GM12875 (cell line): Measurements from ENCODE around the gene ALDH1A3.

Source experiments
- H3K4me3 ChIP-seq: one replicate; pipeline ENCODE4 v1.5.1; 2011; ENCODE audit warnings: low read depth, low read length, control low read depth
- TF ChIP-seq, protein P1 (sequence below): IDR thresholded peaks from 2 replicates; pipeline ENCODE4 v1.5.1; 2011; ENCODE audit warnings: low read depth, mild to moderate bottlenecking, control low read depth, inconsistent platforms, low read length, moderate library complexity, borderline replicate concordance; ENCODE audit not compliant: insufficient read depth

The ALDH1A3 gene

DNA sequence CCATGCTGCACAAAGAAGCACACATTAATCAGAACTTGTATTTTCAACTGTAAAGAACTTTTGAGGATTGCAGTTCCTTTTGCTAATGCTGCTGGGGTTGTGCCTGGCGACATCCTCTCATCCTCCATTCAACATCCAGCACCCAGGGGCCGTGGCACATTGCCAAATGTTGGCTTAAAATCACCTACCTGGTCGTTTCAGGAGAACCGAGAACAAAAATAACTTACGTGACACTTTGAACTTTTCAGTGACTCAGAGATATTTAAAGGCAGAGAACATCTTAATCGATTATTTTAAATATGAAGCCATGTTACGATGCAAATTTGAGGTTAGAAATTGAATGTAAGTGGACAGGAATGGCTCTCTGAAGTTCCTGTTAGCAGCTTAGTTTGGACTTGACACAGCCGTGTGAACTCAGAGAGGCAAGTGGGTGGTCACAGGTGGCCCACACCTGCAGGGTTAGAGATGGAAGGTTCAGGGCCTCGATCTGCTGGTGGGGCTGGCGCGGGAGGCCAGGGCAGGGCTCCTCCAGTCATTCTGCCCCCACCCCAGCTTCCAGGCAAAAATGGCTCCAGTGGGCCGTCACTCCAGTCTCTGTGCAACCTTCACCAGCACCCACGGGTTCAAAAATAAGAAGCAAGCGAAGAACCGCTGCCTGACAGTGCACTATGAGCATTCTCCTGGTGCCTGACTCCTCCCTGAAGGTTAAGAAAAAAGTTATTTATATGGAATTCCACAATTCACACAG, 51.7 kb downstream of the ALDH1A3 start:
- H3K4me3 ChIP-seq, result no peak overlapping the region
- TF ChIP-seq, protein P1, sequence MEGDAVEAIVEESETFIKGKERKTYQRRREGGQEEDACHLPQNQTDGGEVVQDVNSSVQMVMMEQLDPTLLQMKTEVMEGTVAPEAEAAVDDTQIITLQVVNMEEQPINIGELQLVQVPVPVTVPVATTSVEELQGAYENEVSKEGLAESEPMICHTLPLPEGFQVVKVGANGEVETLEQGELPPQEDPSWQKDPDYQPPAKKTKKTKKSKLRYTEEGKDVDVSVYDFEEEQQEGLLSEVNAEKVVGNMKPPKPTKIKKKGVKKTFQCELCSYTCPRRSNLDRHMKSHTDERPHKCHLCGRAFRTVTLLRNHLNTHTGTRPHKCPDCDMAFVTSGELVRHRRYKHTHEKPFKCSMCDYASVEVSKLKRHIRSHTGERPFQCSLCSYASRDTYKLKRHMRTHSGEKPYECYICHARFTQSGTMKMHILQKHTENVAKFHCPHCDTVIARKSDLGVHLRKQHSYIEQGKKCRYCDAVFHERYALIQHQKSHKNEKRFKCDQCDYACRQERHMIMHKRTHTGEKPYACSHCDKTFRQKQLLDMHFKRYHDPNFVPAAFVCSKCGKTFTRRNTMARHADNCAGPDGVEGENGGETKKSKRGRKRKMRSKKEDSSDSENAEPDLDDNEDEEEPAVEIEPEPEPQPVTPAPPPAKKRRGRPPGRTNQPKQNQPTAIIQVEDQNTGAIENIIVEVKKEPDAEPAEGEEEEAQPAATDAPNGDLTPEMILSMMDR, result no peak

DNA sequence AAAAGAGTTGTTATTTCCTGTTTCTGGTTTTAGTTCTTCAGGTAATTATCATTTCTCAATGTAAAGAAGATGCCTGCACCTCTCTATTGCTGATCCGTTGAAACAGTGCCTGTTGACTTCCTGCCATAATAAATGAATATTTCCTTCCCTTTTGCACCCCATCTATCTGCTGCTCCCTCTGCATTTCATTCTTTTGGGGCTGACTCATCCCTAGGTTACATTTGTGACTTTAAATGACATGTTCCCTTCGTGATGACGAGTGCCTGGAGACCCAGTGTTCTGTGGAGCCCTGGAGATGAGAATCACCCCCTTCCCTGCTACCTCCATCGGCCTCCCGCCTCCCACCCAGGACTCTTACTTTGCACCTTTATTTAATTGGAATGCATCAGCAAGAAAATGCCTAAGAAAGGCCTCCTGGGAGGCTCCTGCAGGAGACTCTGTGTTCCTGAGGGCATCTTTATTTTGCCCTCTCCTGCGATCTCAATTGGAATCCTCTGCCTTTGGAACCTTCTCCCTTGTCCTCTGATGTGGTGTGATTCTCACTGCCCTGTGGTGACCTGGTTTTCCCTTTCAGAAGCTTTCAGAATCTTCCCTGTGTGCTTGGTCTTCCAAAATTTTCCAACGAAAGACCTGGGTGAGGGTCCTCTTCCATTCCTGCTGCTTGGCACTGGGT, 53.2 kb downstream of the ALDH1A3 start:
- no peak overlapping the region for H3K4me3 ChIP-seq
- TF ChIP-seq, protein P1, result no peak

DNA sequence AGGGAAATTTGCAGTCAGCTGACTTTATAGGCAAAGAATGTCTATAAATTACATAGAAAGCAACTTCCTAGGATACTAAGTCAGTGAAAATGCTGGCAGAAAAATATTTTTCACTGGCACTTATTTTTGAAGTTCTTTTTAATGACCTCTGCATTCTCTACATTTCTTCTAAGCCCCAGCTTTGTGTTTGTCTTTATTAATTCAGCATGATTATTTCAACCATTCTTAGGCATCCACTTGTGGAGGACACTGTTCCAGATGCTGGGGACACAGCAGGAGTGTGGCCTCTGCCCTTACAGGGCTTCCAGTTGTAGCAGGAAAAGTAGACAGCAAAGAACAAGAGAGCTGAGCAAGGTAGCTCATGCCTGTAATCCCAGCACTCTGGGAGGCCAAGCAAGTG, 54.5 kb downstream of the ALDH1A3 start:
- TF ChIP-seq, protein P1, result no peak
- no peak overlapping the region for H3K4me3 ChIP-seq

DNA sequence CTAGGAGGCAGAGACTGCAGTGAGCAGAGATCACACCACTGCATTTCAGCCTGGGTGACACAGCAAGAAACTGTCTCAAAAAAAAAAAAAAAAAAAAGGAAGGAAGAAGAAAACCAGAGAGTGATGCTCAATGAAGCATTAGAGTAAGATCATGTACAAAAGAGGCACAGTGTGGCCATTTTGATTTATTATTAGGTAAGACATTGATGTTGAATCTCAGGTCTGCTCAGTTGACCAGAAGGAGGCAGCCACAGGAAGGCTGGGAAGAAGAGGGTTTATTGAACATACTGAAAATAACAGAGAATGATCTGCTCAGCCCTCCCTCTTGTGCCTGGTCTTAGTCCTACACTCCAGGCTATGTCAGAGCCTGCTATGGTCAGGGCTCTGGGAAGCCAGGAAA, 55.1 kb downstream of the ALDH1A3 start:
- TF ChIP-seq, protein P1, result 0 out of 2 replicates have a peak, but pooled peaks have one; percentile 26
- no peak overlapping the region for H3K4me3 ChIP-seq

DNA sequence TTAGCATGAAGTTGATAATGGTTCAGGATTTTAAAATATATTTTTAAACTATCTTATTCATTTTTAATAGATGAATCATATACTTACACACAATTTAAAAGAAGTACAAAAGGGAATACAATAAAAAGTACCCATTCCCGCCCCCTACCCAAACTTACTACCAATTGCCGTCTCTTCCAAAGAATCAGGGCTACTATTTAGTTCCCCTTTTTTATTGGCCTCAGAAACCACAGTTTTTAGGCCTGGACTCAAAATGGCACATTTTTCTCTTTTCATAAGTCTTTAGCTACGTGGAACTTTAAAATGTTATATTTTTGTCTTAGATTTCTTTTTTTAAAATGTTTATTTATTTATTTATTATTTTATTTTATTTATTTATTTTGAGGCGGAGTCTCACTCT, 57.5 kb downstream of the ALDH1A3 start:
- no peak overlapping the region for H3K4me3 ChIP-seq
- TF ChIP-seq, protein P1, result no peak

DNA sequence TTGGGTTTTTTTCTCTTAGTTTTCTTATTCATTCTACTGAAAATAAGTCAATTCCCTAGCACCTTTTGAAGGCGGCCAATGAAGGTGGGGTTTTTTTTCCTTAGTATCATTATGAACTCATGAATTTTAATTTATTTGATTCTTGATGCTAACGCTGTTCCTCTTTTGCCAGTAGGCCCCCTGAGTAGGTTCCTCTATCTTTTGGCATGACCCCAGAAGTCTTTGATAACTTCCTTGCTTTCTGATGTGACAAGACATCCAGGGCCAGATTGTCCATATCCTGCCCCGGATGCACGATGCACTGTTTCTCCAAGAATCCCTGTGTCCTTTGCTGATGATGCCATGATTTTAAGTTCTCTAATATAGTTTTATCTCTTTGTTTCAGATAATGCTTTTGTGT, 60.2 kb downstream of the ALDH1A3 start:
- H3K4me3 ChIP-seq, result no peak overlapping the region
- TF ChIP-seq, protein P1, result no peak
